ENCODE measurements around the gene ANOS1. TPM values are rescaled to one million over a fixed set of nuclear protein-coding genes. Genes with fewer than 3 reads are reported as not detected.

Gene ANOS1
- total RNA-seq, 1 donor from 2014 or later: 0.08 TPM

DNA sequence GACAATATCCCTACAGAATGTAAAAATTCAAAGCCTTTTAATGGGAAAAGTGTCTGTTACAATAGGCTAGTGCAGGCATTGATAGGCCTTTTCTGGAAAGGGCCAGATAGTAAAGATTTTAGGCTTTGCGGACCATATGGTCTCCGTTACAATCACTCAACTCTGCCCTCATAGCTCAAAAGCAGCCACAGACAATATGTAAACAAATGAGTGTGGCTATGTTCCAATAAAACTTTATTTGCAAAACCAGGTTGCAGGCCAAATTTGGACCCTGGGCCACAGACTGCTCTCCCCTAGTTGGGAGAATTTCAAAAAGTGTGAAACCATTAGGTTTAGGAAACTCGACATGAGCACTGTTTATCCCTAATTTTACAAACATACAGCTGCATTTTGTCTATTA is 155.1 kb downstream of the ANOS1 start:
- Mint-ChIP-seq H3K36me3 (ENCODE audit: unreplicated experiment) (no peaks in the 10 kb centered on the region), H3K27ac (ENCODE audit: unreplicated experiment) (no peak overlapping the region), H3K27me3 (ENCODE audit: unreplicated experiment) (no peaks in the 10 kb centered on the region), H3K9me3 (ENCODE audit: unreplicated experiment) (no peaks in the 10 kb centered on the region), H3K4me3 (ENCODE audit: unreplicated experiment) (no peak overlapping the region), H3K4me1 (ENCODE audit: unreplicated experiment) (no peaks in the 10 kb centered on the region)
- TF ChIP-seq, protein P1, sequence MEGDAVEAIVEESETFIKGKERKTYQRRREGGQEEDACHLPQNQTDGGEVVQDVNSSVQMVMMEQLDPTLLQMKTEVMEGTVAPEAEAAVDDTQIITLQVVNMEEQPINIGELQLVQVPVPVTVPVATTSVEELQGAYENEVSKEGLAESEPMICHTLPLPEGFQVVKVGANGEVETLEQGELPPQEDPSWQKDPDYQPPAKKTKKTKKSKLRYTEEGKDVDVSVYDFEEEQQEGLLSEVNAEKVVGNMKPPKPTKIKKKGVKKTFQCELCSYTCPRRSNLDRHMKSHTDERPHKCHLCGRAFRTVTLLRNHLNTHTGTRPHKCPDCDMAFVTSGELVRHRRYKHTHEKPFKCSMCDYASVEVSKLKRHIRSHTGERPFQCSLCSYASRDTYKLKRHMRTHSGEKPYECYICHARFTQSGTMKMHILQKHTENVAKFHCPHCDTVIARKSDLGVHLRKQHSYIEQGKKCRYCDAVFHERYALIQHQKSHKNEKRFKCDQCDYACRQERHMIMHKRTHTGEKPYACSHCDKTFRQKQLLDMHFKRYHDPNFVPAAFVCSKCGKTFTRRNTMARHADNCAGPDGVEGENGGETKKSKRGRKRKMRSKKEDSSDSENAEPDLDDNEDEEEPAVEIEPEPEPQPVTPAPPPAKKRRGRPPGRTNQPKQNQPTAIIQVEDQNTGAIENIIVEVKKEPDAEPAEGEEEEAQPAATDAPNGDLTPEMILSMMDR (IDR thresholded peaks at IDR 0.05): no peak
- DNase-seq (ENCODE audit: extremely low spot score, unreplicated experiment): no peak

DNA sequence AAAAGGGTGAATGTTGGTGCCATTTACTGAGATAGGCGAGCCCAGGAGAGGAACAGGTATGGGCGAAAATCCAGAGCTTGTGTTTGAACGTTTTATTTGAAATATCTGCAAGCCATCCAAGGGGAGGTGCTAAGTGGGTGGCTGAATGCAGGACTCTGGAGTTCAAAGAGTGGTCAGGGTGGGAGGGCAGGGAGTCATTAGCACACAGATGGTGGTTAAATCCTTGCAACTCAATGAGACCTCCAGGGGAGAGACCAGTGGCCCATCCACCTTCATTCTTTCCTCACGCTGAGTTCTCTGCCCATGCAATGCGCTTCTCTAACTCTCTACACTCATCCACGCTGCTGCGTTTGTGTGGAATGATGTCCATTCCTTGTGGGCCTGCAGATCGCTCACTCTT is 166.2 kb downstream of the ANOS1 start:
- DNase-seq (ENCODE audit: extremely low spot score, unreplicated experiment): no peak
- TF ChIP-seq, protein P1 (IDR thresholded peaks at IDR 0.05): no peak
- Mint-ChIP-seq H3K27me3 (ENCODE audit: unreplicated experiment) (no peaks in the 10 kb centered on the region), H3K4me1 (ENCODE audit: unreplicated experiment) (no peaks in the 10 kb centered on the region), H3K36me3 (ENCODE audit: unreplicated experiment) (no peaks in the 10 kb centered on the region), H3K9me3 (ENCODE audit: unreplicated experiment) (peaks cover 3% of the 10 kb centered on the region), H3K27ac (ENCODE audit: unreplicated experiment) (no peak overlapping the region), H3K4me3 (ENCODE audit: unreplicated experiment) (no peak overlapping the region)

DNA sequence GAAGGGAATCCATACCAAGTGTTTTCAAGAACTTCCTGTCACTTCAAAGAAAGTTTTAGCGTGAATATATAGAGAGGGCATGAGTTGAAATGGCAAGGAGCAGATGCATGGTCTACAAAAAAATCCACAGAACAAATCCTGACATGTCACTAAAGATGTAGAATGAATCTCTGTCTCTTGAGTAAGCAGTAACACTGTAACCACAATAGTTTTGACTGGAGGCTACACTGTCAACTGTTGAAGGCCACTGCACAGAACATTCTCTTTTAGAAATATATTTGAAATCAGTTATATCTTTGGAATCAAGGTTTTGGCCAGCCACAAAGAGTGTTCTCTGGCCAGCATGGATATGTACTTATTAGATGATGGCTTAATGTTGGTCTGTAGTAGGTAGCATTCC is 183.5 kb downstream of the ANOS1 start:
- TF ChIP-seq, protein P1 (IDR thresholded peaks at IDR 0.05): no peak
- DNase-seq (ENCODE audit: extremely low spot score, unreplicated experiment): no peak
- Mint-ChIP-seq H3K36me3 (ENCODE audit: unreplicated experiment) (no peaks in the 10 kb centered on the region), H3K9me3 (ENCODE audit: unreplicated experiment) (peaks cover 4% of the 10 kb centered on the region), H3K27ac (ENCODE audit: unreplicated experiment) (no peak overlapping the region), H3K4me3 (ENCODE audit: unreplicated experiment) (no peak overlapping the region), H3K27me3 (ENCODE audit: unreplicated experiment) (no peaks in the 10 kb centered on the region), H3K4me1 (ENCODE audit: unreplicated experiment) (no peaks in the 10 kb centered on the region)

DNA sequence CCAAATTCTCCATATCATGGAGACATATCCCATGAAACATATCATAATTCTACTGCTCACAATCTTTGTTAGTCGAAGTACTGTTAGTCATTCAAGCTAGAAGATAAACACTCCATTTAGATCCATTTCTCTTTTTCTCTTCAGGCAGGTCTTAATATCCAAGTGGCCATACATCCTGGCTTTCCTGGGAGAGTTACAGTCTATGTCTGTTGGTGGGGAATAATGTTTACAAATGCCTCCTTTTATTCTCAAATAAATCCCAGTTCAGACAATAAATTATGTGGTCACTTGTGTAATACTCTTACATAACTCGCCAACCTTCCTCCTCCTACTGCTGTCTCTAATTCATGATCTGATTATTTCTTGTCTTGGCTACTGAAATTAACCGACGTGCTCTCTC is 185.2 kb downstream of the ANOS1 start:
- Mint-ChIP-seq H3K36me3 (ENCODE audit: unreplicated experiment) (no peaks in the 10 kb centered on the region), H3K9me3 (ENCODE audit: unreplicated experiment) (no peaks in the 10 kb centered on the region), H3K27ac (ENCODE audit: unreplicated experiment) (no peak overlapping the region), H3K4me1 (ENCODE audit: unreplicated experiment) (no peaks in the 10 kb centered on the region), H3K27me3 (ENCODE audit: unreplicated experiment) (no peaks in the 10 kb centered on the region), H3K4me3 (ENCODE audit: unreplicated experiment) (no peak overlapping the region)
- TF ChIP-seq, protein P1 (IDR thresholded peaks at IDR 0.05): no peak
- no peak for DNase-seq (ENCODE audit: extremely low spot score, unreplicated experiment)

DNA sequence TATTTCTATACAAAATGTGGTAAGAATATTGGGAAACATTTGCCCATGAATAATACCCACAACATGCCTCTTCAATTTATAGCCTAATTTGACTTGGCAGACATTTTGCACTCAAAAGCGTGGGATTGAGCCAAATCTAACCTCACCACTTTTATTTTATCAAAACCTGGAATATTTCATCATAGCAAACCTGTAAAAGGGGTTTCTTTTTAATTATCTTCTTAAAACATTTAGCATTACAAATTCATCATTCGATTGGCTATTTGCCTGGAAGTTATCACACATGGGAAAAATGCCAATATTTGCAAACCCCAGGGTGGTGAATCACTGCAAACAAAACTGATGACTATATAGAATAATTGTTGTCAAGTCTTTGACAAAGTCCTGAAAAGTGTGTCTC is 211.1 kb downstream of the ANOS1 start:
- TF ChIP-seq, protein P1 (IDR thresholded peaks at IDR 0.05): no peak
- DNase-seq (ENCODE audit: extremely low spot score, unreplicated experiment): no peak
- no peaks in the 10 kb centered on the region for H3K4me1 Mint-ChIP-seq (ENCODE audit: unreplicated experiment)
- H3K27me3 Mint-ChIP-seq (ENCODE audit: unreplicated experiment): no peaks in the 10 kb centered on the region
- no peak overlapping the region for H3K27ac Mint-ChIP-seq (ENCODE audit: unreplicated experiment)
- H3K9me3 Mint-ChIP-seq (ENCODE audit: unreplicated experiment): peaks cover 22% of the 10 kb centered on the region
- no peak overlapping the region for H3K4me3 Mint-ChIP-seq (ENCODE audit: unreplicated experiment)
- H3K36me3 Mint-ChIP-seq (ENCODE audit: unreplicated experiment): no peaks in the 10 kb centered on the region
